HepG2 (cell line): ENCODE measurements around the gene VTN. TPM values are rescaled to one million over a fixed set of nuclear protein-coding genes. Genes with fewer than 3 reads are reported as not detected.
A peak's percentile ranks its signal among the peaks of the same experiment; 100 is the strongest.

Experiments used
- ATAC-seq: fragments of 200-7000 bp; cut with Tn5 transposase; 3 replicates; pipeline ENCODE4 v1.9.1; 2020; ENCODE audit warnings: mild to moderate bottlenecking, moderate library complexity
- BruUV-seq: library from RNA; stranded (reverse); fragments of 400-500 nt; replicated peaks from 2 replicates; lab custom pipeline; 2021; lab: Mats Ljungman, UMichigan
- CTCF ChIA-PET: fragments of 300-600 bp; formaldehyde crosslinking; extraction: SDS; loops from one replicate; lab custom pipeline; 2021; ENCODE audit warnings: low total read pairs, inconsistent platforms, low intra/inter-chr PET ratio; lab: Yijun Ruan, JAX
- POLR2A ChIA-PET: fragments of 350-600 bp; sonication (Branson Sonifier 250); formaldehyde crosslinking; loops from one replicate; lab custom pipeline; 2020; ENCODE audit warnings: antibody characterized with exemption, inconsistent platforms; lab: Yijun Ruan, JAX
- DNase-seq: peaks from one replicate; pipeline ENCODE4 v3.0.0-alpha.2; 2015; ENCODE audit warnings: low spot score
- FAIRE-seq: peaks from 3 replicates; lab custom pipeline; 2011; peaks lifted over from hg19 to GRCh38; lab: Jason Lieb, UNC
- H2AFZ ChIP-seq: one replicate; pipeline ENCODE4 v1.6.1; 2011; ENCODE audit warnings: low read length, inconsistent platforms
- H3K27ac ChIP-seq: fragments of 300-600 bp; 3 replicates; pipeline ENCODE4 v1.8.0; 2011; ENCODE audit warnings: mixed run types, mild to moderate bottlenecking, mixed read lengths, low read length, inconsistent platforms; ENCODE audit not compliant: insufficient read depth; ENCODE audit errors: extremely low read length
- H3K27me3 ChIP-seq, 2 experiments: fragments of 200-600 bp in 1 of 2; 2 replicates in 1 of 2; 3 replicates in 1 of 2; pipeline versions ENCODE4 v1.6.0 to v1.8.0; 2011; ENCODE audit warnings: low read length in 2 of 2, mild to moderate bottlenecking in 2 of 2, moderate library complexity in 2 of 2, inconsistent platforms in 1 of 2; ENCODE audit not compliant: insufficient read depth in 2 of 2, control insufficient read depth in 1 of 2
- H3K36me3 ChIP-seq, 2 experiments: fragments of 200-600 bp in 1 of 2; replicated peaks in 1 of 2; 2 replicates in 1 of 2; 3 replicates in 1 of 2; pipeline versions ENCODE4 v1.5.1 to v1.8.0; 2011; ENCODE audit warnings: low read length in 2 of 2, inconsistent platforms in 1 of 2; ENCODE audit not compliant: insufficient read depth in 2 of 2, control insufficient read depth in 1 of 2
- H3K4me1 ChIP-seq: 2 replicates; pipeline ENCODE4 v1.5.1; 2012; ENCODE audit warnings: low read length, inconsistent platforms; ENCODE audit not compliant: insufficient read depth
- H3K4me2 ChIP-seq: 2 replicates; pipeline ENCODE4 v1.6.0; 2011; ENCODE audit warnings: low read depth, low read length, inconsistent platforms
- H3K4me3 ChIP-seq, 3 experiments: fragments of 200-600 bp in 1 of 3; sonication (generic), shearing (Covaris generic) in 1 of 3; replicated peaks in 1 of 3; 2 replicates each; pipeline ENCODE4 v1.5.1; 2011 to 2016; ENCODE audit warnings: low read length in 3 of 3, inconsistent platforms in 2 of 3, low read depth in 2 of 3, mild to moderate bottlenecking in 2 of 3, control low read depth in 1 of 3, mixed read lengths in 1 of 3; ENCODE audit not compliant: insufficient read depth in 1 of 3
- H3K79me2 ChIP-seq: one replicate; pipeline ENCODE4 v1.6.1; 2011; ENCODE audit warnings: low read length, inconsistent platforms; ENCODE audit not compliant: insufficient read depth
- H3K9ac ChIP-seq: 2 replicates; pipeline ENCODE4 v1.6.0; 2011; ENCODE audit warnings: mild to moderate bottlenecking, low read depth, low read length, inconsistent platforms; ENCODE audit not compliant: insufficient read depth
- H3K9me3 ChIP-seq: 2 replicates; pipeline ENCODE4 v1.5.1; 2012; ENCODE audit warnings: mild to moderate bottlenecking, low read length
- H4K20me1 ChIP-seq: 2 replicates; pipeline ENCODE4 v1.6.0; 2011; ENCODE audit warnings: inconsistent platforms, mild to moderate bottlenecking, low read length, moderate library complexity; ENCODE audit not compliant: insufficient read depth
- AFF4 ChIP-seq: sonication (generic); formaldehyde crosslinking; IDR thresholded peaks from 2 replicates; pipeline ENCODE4 v1.4.0; 2020; ENCODE audit warnings: missing genetic modification reagents
- BCL3 ChIP-seq: sonication (generic); formaldehyde crosslinking; IDR thresholded peaks from 2 replicates; pipeline ENCODE4 v1.5.1; 2020; ENCODE audit warnings: mild to moderate bottlenecking, missing genetic modification reagents, moderate library complexity
- HNRNPK ChIP-seq: fragments of 200-400 bp; formaldehyde crosslinking; IDR thresholded peaks from 2 replicates; pipeline ENCODE4 v1.6.1; 2018; ENCODE audit warnings: low read length, low read depth, moderate library complexity, mild to moderate bottlenecking; ENCODE audit not compliant: poor library complexity, severe bottlenecking
- SATB2 ChIP-seq: sonication (generic); formaldehyde crosslinking; IDR thresholded peaks from 2 replicates; pipeline ENCODE4 v1.5.0; 2020; ENCODE audit warnings: missing genetic modification reagents
- SSRP1 ChIP-seq: IDR thresholded peaks from 2 replicates; pipeline ENCODE4 v1.6.1; 2016; ENCODE audit warnings: control low read depth
- ZBTB14 ChIP-seq: sonication (generic); formaldehyde crosslinking; IDR thresholded peaks from 2 replicates; pipeline ENCODE4 v1.4.0; 2020; ENCODE audit warnings: missing genetic modification reagents
- ZBTB43 ChIP-seq: sonication (generic); formaldehyde crosslinking; conservative IDR thresholded peaks from 2 replicates; pipeline ENCODE4 v1.4.0; 2020; ENCODE audit warnings: missing genetic modification reagents
- WGBS: methylation state at CpG from one replicate; pipeline ENCODE4 v1.1.6; 2017; ENCODE audit warnings: low lambda C conversion rate; 5-methylcytosine and 5-hydroxymethylcytosine counted together
- in situ Hi-C: cut with HindIII; loops from 2 replicates; pipeline ENCODE4 v1.10.0; 2017; ENCODE audit warnings: low pct_unique_long_range_greater_than_20kb; ENCODE audit not compliant: extremely low pct_ligation_motif_present
- intact Hi-C: fragments of 100-400 bp; cut with micrococcal nuclease; formaldehyde crosslinking; loops from one replicate; pipeline ENCODE4 v1.10.0; 2022; ENCODE audit not compliant: unreplicated experiment
- polyA plus RNA-seq, 8 experiments: library from polyadenylated mRNA; depleted of rRNA in 3 of 8; stranded (reverse) in 7 of 8; unstranded in 1 of 8; fragments of >200 nt; fragmentation: Illumina TruSeq in 4 of 8; extraction: Trizol in 4 of 8; gene quantifications; 2 replicates each; pipeline versions ENCODE4 v1.2.1 to v1.2.3, GENCODE V29; 2011 to 2016; ENCODE audit warnings: low read depth in 4 of 8, missing spikeins in 1 of 8, mixed read lengths in 1 of 8; ENCODE audit not compliant: insufficient read depth in 1 of 8
- total RNA-seq, 5 experiments: library from RNA; depleted of rRNA; stranded (reverse); fragments of >200 nt; fragmentation: Illumina TruSeq; extraction: Trizol; gene quantifications; 2 replicates each; pipeline ENCODE4 v1.2.3, GENCODE V29; 2016; ENCODE audit warnings: low read depth in 1 of 5

The VTN gene
- total and polyA plus RNA-seq, 2 of the 13 experiments (the other 11 are each of a cell fraction or from before 2014, with no cell fraction given) = 108 to 131 TPM

- H3K36me3 ChIP-seq = peaks cover 0 to 5% of the 10 kb centered on the region in 2 experiments; a peak in 3 of 5 replicates
- ChIA-PET CTCF (no interaction called here), POLR2A (interaction anchor here (1.2 to 4.8 kb wide), 4 partner anchors 11 to 26 kb away, joined by 3 to 33 read pairs (median 14); partner anchors contain the start of genes SLC46A1 and VTN)
- no peaks in the 10 kb centered on the region for H3K79me2 ChIP-seq
- H3K4me1 ChIP-seq = peaks cover 31% of the 10 kb centered on the region
- H3K4me3 ChIP-seq = no peak overlapping the region
- no TSS peak for BruUV-seq
- in situ Hi-C loops = no loop called here
- H3K4me2 ChIP-seq = no peak overlapping the region
- 76% methylated on average over 7 of the region's 7 CpGs for WGBS
- TF ChIP-seq HNRNPK (peak; percentile 37), SATB2 (CRISPR knock-in tag) (no peak)
- TF ChIP-seq, all 625 proteins: peak for 1
- no peak overlapping the region for H3K27ac ChIP-seq
- H3K27me3 ChIP-seq = no peaks in the 10 kb centered on the region
- intact Hi-C loops = no loop called here
- no peak for FAIRE-seq
- no peak for ATAC-seq
- DNase-seq = no peak
- no peaks in the 10 kb centered on the region for H4K20me1 ChIP-seq
- no peaks in the 10 kb centered on the region for H3K9me3 ChIP-seq
- no peak overlapping the region for H3K9ac ChIP-seq
- no peak overlapping the region for H2AFZ ChIP-seq
Observed at GRCh38 chr17:28394337-28395116, 24.4 kb upstream of the VTN start.

GRCh38 chr17:28392491-28392890 lies 22.4 kb upstream of the VTN start:
- no peaks in the 10 kb centered on the region for H4K20me1 ChIP-seq
- H2AFZ ChIP-seq = no peak overlapping the region
- ATAC-seq (no peak), FAIRE-seq (no peak), DNase-seq (no peak)
- H3K4me1 ChIP-seq = peaks cover 10% of the 10 kb centered on the region
- ChIA-PET CTCF (no interaction called here), POLR2A (interaction anchor here (1.4 to 1.7 kb wide), 2 partner anchors 12 to 22 kb away, joined by 4 to 6 read pairs; partner anchors contain the start of gene VTN)
- H3K4me2 ChIP-seq = no peak overlapping the region
- no peaks in the 10 kb centered on the region for H3K27me3 ChIP-seq
- intact Hi-C loops = no loop called here
- H3K9me3 ChIP-seq = no peaks in the 10 kb centered on the region
- H3K27ac ChIP-seq = no peak overlapping the region
- no peak overlapping the region for H3K4me3 ChIP-seq
- in situ Hi-C loops = no loop called here
- no peaks in the 10 kb centered on the region for H3K36me3 ChIP-seq
- H3K9ac ChIP-seq = no peak overlapping the region
- 94% methylated on average over 7 of the region's 10 CpGs for WGBS
- H3K79me2 ChIP-seq = no peaks in the 10 kb centered on the region
- no TSS peak for BruUV-seq
- TF ChIP-seq ZBTB43 (CRISPR knock-in tag) = no peak
- TF ChIP-seq ZBTB14 (CRISPR knock-in tag) = no peak
- no peak for TF ChIP-seq BCL3 (CRISPR knock-in tag)
- no peak for TF ChIP-seq AFF4 (CRISPR knock-in tag)
- no peak for TF ChIP-seq SSRP1 (CRISPR knock-in tag)
